ENCODE results near the gene FAM222B.

The FAM222B gene

DNA sequence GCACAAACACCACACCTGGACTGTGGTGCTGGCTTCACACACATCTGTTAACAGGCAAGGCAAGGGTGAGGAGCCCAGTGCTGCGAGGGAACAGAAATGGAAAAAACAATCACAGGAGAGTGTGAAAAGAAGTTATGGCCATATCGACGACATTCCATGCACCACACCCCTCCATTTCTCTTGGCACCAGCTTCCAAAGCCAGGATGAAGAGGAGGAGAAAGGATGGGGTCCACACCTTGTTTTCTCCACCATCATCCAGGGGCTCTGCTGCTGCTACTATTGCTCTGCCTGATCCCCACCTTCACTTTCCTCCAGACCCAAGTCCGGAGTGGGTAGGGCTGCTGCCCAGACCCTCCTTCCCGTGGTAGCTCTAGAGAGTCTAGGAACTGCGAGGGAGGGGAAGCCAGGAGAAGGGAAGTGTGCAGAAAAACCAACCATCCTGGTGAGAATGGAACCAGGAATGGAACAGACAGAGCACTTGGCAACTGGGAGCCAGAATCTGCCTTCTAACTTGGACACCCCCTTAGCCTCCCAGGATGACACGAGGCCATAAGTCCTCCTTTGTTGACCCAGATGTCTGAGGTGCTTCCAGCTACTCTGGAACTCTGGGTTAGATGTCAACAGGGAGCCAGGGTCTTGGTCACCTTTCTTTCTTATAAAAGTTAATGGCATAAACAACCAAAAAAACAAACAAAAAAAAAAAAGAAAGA lies 129.7 kb downstream of the FAM222B start:
- Histone ChIP-seq H3K4me3 (no peak overlapping the region), H3K9ac (ENCODE audit: insufficient read length) (no peak overlapping the region), H3K36me3 (ENCODE audit: insufficient read depth, low read length) (peaks cover 28% of the 10 kb centered on the region; the same call in 1 of the 2 replicates), H3K27ac (peak overlapping the region; percentile 50), H3K9me3 (ENCODE audit: low read depth, low read length) (no peaks in the 10 kb centered on the region)
- no peak for DNase-seq (ENCODE audit: low read depth, low spot score)
- TF ChIP-seq EZH2 (IDR thresholded peaks at IDR 0.05) (no peak), FOXP2 (optimal IDR thresholded peaks at IDR 0.05; ENCODE audit: control extremely low read depth, extremely low read length, insufficient read depth) (no peak), POLR2AphosphoS5 (IDR thresholded peaks at IDR 0.05; ENCODE audit: borderline replicate concordance, low read depth, low read length) (no peak)

GRCh38 chr17:28712032-28712704 lies 130.4 kb downstream of the FAM222B start:
- Histone ChIP-seq H3K9ac (ENCODE audit: insufficient read length) (no peak overlapping the region), H3K36me3 (ENCODE audit: insufficient read depth, low read length) (peaks cover 28% of the 10 kb centered on the region; the same call in 1 of the 2 replicates), H3K27ac (peak overlapping the region; percentile 50), H3K4me3 (no peak overlapping the region), H3K9me3 (ENCODE audit: low read depth, low read length) (no peaks in the 10 kb centered on the region)
- DNase-seq (ENCODE audit: low read depth, low spot score): no peak
- TF ChIP-seq FOXP2 (optimal IDR thresholded peaks at IDR 0.05; ENCODE audit: control extremely low read depth, extremely low read length, insufficient read depth): no peak
- no peak for TF ChIP-seq EZH2 (IDR thresholded peaks at IDR 0.05)

DNA sequence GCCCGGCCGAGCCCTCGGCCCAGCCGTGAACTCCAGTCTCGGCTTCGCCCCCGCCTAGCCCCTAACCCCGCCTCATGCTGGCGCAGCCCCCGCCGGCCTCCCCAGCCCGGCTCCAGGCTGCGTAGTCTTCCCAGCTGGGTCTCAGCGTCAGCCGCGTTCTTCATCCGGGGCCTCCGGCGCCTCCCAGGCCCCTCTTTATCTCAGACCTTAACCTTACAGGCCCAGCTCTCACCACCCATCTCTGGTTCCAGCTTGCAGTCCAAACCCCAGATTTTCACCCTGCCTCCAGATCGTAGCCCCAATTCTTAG lies 130.9 kb downstream of the FAM222B start, which contains the start of gene PROCA1:
Gene PROCA1, minus strand, starts transcription at position 166 of the 309 bp plus-strand sequence. CDS start 228 bp downstream, outside the sequence.
- peaks cover 28% of the 10 kb centered on the region; the same call in 1 of the 2 replicates for H3K36me3 ChIP-seq (ENCODE audit: insufficient read depth, low read length)
- DNase-seq (ENCODE audit: low read depth, low spot score): no peak
- H3K9me3 ChIP-seq (ENCODE audit: low read depth, low read length): no peaks in the 10 kb centered on the region
- TF ChIP-seq FOXP2 (optimal IDR thresholded peaks at IDR 0.05; ENCODE audit: control extremely low read depth, extremely low read length, insufficient read depth): no peak
- TF ChIP-seq EZH2 (IDR thresholded peaks at IDR 0.05): no peak
- no peak for TF ChIP-seq POLR2AphosphoS5 (IDR thresholded peaks at IDR 0.05; ENCODE audit: borderline replicate concordance, low read depth, low read length)
- H3K9ac ChIP-seq (ENCODE audit: insufficient read length): peak within 1 kb of the TSS; percentile 73
- peak within 1 kb of the TSS; percentile 81 for H3K4me3 ChIP-seq
- H3K27ac ChIP-seq: peak within 1 kb of the TSS; percentile 74

- TF ChIP-seq POLR2AphosphoS5 (IDR thresholded peaks at IDR 0.05; ENCODE audit: borderline replicate concordance, low read depth, low read length) (peak; percentile 83), EZH2 (IDR thresholded peaks at IDR 0.05) (no peak)
- Histone ChIP-seq H3K36me3 (ENCODE audit: insufficient read depth, low read length) (peaks cover 28% of the 10 kb centered on the region; the same call in 1 of the 2 replicates), H3K9me3 (ENCODE audit: low read depth, low read length) (no peaks in the 10 kb centered on the region), H3K4me3 (peak overlapping the region; percentile 81), H3K9ac (ENCODE audit: insufficient read length) (peak overlapping the region; percentile 73), H3K27ac (peak overlapping the region; percentile 74; the same call in 1 of the 2 replicates)
- no peak for DNase-seq (ENCODE audit: low read depth, low spot score)
Observed at GRCh38 chr17:28710861-28711722, 131.5 kb downstream of the FAM222B start.

- DNase-seq (ENCODE audit: low read depth, low spot score): no peak
- Histone ChIP-seq H3K27ac (peak overlapping the region; percentile 31; the same call in 1 of the 2 replicates), H3K4me3 (no peak overlapping the region), H3K9ac (ENCODE audit: insufficient read length) (no peak overlapping the region), H3K9me3 (ENCODE audit: low read depth, low read length) (no peaks in the 10 kb centered on the region), H3K36me3 (ENCODE audit: insufficient read depth, low read length) (peaks cover 4% of the 10 kb centered on the region; the same call in 1 of the 2 replicates)
- TF ChIP-seq EZH2 (IDR thresholded peaks at IDR 0.05): no peak
- no peak for TF ChIP-seq POLR2AphosphoS5 (IDR thresholded peaks at IDR 0.05; ENCODE audit: borderline replicate concordance, low read depth, low read length)
- TF ChIP-seq FOXP2 (optimal IDR thresholded peaks at IDR 0.05; ENCODE audit: control extremely low read depth, extremely low read length, insufficient read depth): no peak
Observed at GRCh38 chr17:28707339-28707720, 135.3 kb downstream of the FAM222B start.

DNA sequence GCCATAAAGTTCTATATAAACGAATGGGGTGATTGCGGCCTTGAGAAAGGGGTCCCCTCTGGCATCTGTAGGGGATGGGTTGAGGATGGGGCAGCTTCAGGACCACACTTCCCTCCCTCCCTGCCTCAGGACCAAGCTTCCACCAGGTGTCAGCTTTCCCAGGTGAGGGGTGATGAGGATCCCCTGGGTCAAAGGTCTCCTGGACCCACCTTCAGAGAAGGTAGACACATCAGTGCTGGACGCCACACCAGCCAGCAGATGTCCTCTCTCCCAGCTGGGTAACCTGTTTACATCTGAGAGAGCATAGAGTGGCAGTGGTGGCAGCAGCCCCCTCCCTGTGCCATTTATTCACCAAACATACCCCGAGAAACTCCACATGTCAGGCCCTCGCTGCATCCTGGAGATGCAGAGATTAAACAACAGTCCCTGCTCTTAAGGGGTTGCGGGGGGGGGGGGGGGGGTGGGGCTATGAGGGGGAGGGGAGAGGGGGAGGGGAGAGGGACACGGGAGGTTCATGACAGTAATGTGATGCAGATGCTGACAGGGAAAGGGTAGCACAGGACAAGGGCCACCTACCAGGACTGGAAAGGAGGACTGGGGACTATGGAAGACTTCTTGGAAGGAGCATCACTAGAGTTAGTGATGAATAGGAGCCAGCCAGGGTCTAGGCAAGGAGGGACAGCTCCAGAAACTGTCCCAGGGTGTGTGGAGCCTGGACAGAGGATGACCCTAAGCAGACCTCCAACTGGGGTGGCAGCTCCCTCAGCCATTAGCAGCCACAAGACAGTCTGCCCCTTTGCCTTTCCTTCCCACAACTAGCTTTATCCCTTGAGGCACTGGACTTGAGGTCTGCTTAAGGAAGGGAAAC lies 135.9 kb downstream of the FAM222B start:
- H3K9me3 ChIP-seq (ENCODE audit: low read depth, low read length): no peaks in the 10 kb centered on the region
- no peak overlapping the region for H3K9ac ChIP-seq (ENCODE audit: insufficient read length)
- TF ChIP-seq POLR2AphosphoS5 (IDR thresholded peaks at IDR 0.05; ENCODE audit: borderline replicate concordance, low read depth, low read length): no peak
- TF ChIP-seq FOXP2 (optimal IDR thresholded peaks at IDR 0.05; ENCODE audit: control extremely low read depth, extremely low read length, insufficient read depth): no peak
- no peak for TF ChIP-seq EZH2 (IDR thresholded peaks at IDR 0.05)
- DNase-seq (ENCODE audit: low read depth, low spot score): no peak
- H3K36me3 ChIP-seq (ENCODE audit: insufficient read depth, low read length): peaks cover 10% of the 10 kb centered on the region; the same call in 1 of the 2 replicates
- no peak overlapping the region for H3K27ac ChIP-seq
- no peak overlapping the region for H3K4me3 ChIP-seq
